Breast epithelium (tissue), 4 donors: ENCODE measurements around the gene XPA. TPM values are rescaled to one million over a fixed set of nuclear protein-coding genes. Genes with fewer than 3 reads are reported as not detected.
"Not testable (repeated sequence)": the region's sequence is repeated elsewhere in the genome, so short reads cannot be mapped to it uniquely, and the experiment has no call there.

Experiments
- DNase-seq, 2 donors: peaks; one replicate each; pipeline ENCODE4 v3.0.0-alpha.2; 2019; ENCODE audit warnings: low spot score in 2 of 2
- H3K27ac ChIP-seq, 2 donors: fragments of 200-600 bp; sonication (generic) in 1 of 2; one replicate each; pipeline ENCODE4 v1.5.1; 2016 to 2019; ENCODE audit warnings: mild to moderate bottlenecking in 1 of 2
- H3K27me3 ChIP-seq, 2 donors: fragments of 200-600 bp; sonication (generic) in 1 of 2; one replicate each; pipeline versions ENCODE4 v1.5.1 to v1.6.0; 2017 to 2019; ENCODE audit warnings: control low read depth in 1 of 2, mild to moderate bottlenecking in 1 of 2
- H3K36me3 ChIP-seq: fragments of 200-600 bp; one replicate; pipeline ENCODE4 v1.5.1; 2019
- H3K4me1 ChIP-seq, 2 donors: fragments of 200-600 bp; sonication (generic); one replicate each; pipeline ENCODE4 v1.5.1; 2016 to 2019; ENCODE audit warnings: control low read depth in 1 of 2
- H3K4me3 ChIP-seq, 3 donors: fragments of 200-600 bp; sonication (generic); 1 replicate in 2 of 3; 2 replicates in 1 of 3; pipeline ENCODE4 v1.5.1; 2016 to 2019; ENCODE audit warnings: mild to moderate bottlenecking in 3 of 3, moderate library complexity in 2 of 3
- H3K9me3 ChIP-seq, 2 donors: fragments of 200-600 bp; sonication (generic) in 1 of 2; one replicate each; pipeline ENCODE4 v1.5.1; 2016 to 2019; ENCODE audit warnings: control low read depth in 1 of 2
- CTCF ChIP-seq, 3 donors: fragments of 450-650 bp; IDR thresholded peaks; one replicate each; pipeline ENCODE4 v1.5.1; 2016 to 2017; ENCODE audit warnings: antibody characterized with exemption in 3 of 3, mild to moderate bottlenecking in 3 of 3, moderate library complexity in 3 of 3
- POLR2A ChIP-seq: fragments of 450-650 bp; IDR thresholded peaks from one replicate; pipeline ENCODE4 v1.6.1; 2016; ENCODE audit warnings: antibody characterized with exemption, mild to moderate bottlenecking, moderate library complexity
- POLR2AphosphoS5 ChIP-seq, 3 donors: sonication (generic); formaldehyde crosslinking; IDR thresholded peaks; one replicate each; pipeline ENCODE4 v1.6.1; 2017; ENCODE audit warnings: antibody characterized with exemption in 3 of 3
- intact Hi-C: fragments of 100-400 bp; cut with DNase I; formaldehyde crosslinking; loops from one replicate; pipeline ENCODE4 v1.15.1; 2023; ENCODE audit warnings: low total_unique reads
- total RNA-seq, 3 donors: library from RNA; depleted of rRNA; stranded (reverse); fragments of >200 nt; gene quantifications; one replicate each; pipeline ENCODE4 v1.1.0, GENCODE V29; 2016

Gene XPA
- 10 to 100 TPM; 15.4 to 16.8 (median 16.7) TPM for total RNA-seq

GRCh38 chr9:97696803-97697601, at the start of gene XPA:
Gene XPA (minus strand): TSS chr9:97697340. CDS start chr9:97697292, 48 bp downstream.
- Histone ChIP-seq H3K4me1 (peaks cover 0 to 16% of the 10 kb centered on the region in 2 donors), H3K9me3 (no peaks in the 10 kb centered on the region), H3K4me3 (peak within 1 kb of the TSS; percentile 84 to 89 (median 87)), H3K27ac (peak within 1 kb of the TSS; percentile 93 to 97), H3K27me3 (no peaks in the 10 kb centered on the region), H3K36me3 (no peaks in the 10 kb centered on the region)
- peak in 1 of 3 donors; percentile 8 for TF ChIP-seq CTCF (IDR thresholded peaks at IDR 0.05)
- TF ChIP-seq POLR2A: peak; percentile 64
- peak in 2 of 3 donors; percentile 24 to 78 for TF ChIP-seq POLR2AphosphoS5 (IDR thresholded peaks at IDR 0.05)
- peak; percentile 92 to 96 for DNase-seq
- intact Hi-C loops: no loop called here

- Histone ChIP-seq H3K27ac (no peak overlapping the region), H3K36me3 (no peaks in the 10 kb centered on the region), H3K27me3 (no peaks in the 10 kb centered on the region), H3K4me1 (no peaks in the 10 kb centered on the region), H3K4me3 (no peak overlapping the region), H3K9me3 (peaks cover 7 to 11% of the 10 kb centered on the region in 2 donors)
- intact Hi-C loops: no loop called here
- DNase-seq: no peak
- TF ChIP-seq POLR2A (no peak), CTCF (IDR thresholded peaks at IDR 0.05) (no peak), POLR2AphosphoS5 (IDR thresholded peaks at IDR 0.05) (no peak)
These were observed 47.9 kb upstream of the XPA start for GRCh38 chr9:97744710-97745708.

- H3K36me3 ChIP-seq, H3K4me3 ChIP-seq, H3K27ac ChIP-seq, intact Hi-C loops, H3K4me1 ChIP-seq, H3K27me3 ChIP-seq, DNase-seq: not testable (repeated sequence)
- H3K9me3 ChIP-seq: peaks cover 7 to 11% of the 10 kb centered on the region in 2 donors
These were observed 46.9 kb upstream of the XPA start for GRCh38 chr9:97744025-97744424.

- intact Hi-C loops: no loop called here
- Histone ChIP-seq H3K4me1 (no peaks in the 10 kb centered on the region), H3K9me3 (peaks cover 7 to 11% of the 10 kb centered on the region in 2 donors), H3K27ac (no peak overlapping the region), H3K27me3 (peaks cover 0 to 4% of the 10 kb centered on the region in 2 donors), H3K36me3 (no peaks in the 10 kb centered on the region), H3K4me3 (no peak overlapping the region)
- DNase-seq: no peak
- no peak for TF ChIP-seq POLR2AphosphoS5 (IDR thresholded peaks at IDR 0.05)
These were observed 45.4 kb upstream of the XPA start for GRCh38 chr9:97742545-97742944.

- H3K36me3 ChIP-seq: no peaks in the 10 kb centered on the region
- no peaks in the 10 kb centered on the region for H3K4me1 ChIP-seq
- no peak for DNase-seq
- H3K27me3 ChIP-seq: peaks cover 0 to 4% of the 10 kb centered on the region in 2 donors
- H3K4me3 ChIP-seq: no peak overlapping the region
- TF ChIP-seq POLR2A (no peak), POLR2AphosphoS5 (IDR thresholded peaks at IDR 0.05) (no peak), CTCF (IDR thresholded peaks at IDR 0.05) (no peak)
- intact Hi-C loops: no loop called here
- no peak overlapping the region for H3K27ac ChIP-seq
- peaks cover 7 to 11% of the 10 kb centered on the region in 2 donors for H3K9me3 ChIP-seq
These were observed 44.8 kb upstream of the XPA start for GRCh38 chr9:97741947-97742346.
